Sigmoid colon (tissue), 4 donors: ENCODE measurements around the gene HOXD11.

ENCODE experiments used
- CTCF ChIP-seq, 4 experiments: fragments of 450-650 bp in 3 of 4; fragments of 200-600 bp in 1 of 4; IDR thresholded peaks; one replicate each; pipeline ENCODE4 v1.5.1; 2016 to 2019; ENCODE audit warnings: antibody characterized with exemption in 4 of 4, mild to moderate bottlenecking in 3 of 4, moderate library complexity in 2 of 4
- EP300 ChIP-seq, 4 donors: sonication (generic); formaldehyde crosslinking; IDR thresholded peaks; one replicate each; pipeline ENCODE4 v1.6.1; 2017; ENCODE audit warnings: antibody characterized with exemption in 4 of 4
- POLR2A ChIP-seq, 2 donors: fragments of 450-650 bp; IDR thresholded peaks; one replicate each; pipeline ENCODE4 v1.6.1; 2016; ENCODE audit warnings: antibody characterized with exemption in 2 of 2, mild to moderate bottlenecking in 2 of 2, moderate library complexity in 2 of 2
- POLR2AphosphoS5 ChIP-seq, 4 donors: sonication (generic); formaldehyde crosslinking; IDR thresholded peaks; one replicate each; pipeline ENCODE4 v1.6.1; 2017; ENCODE audit warnings: antibody characterized with exemption in 4 of 4

GRCh38 chr2:176109192-176109901 lies 2.3 kb downstream of the HOXD11 start:
- TF ChIP-seq CTCF (IDR thresholded peaks at IDR 0.05) (no peak), EP300 (IDR thresholded peaks at IDR 0.05) (no peak), POLR2AphosphoS5 (IDR thresholded peaks at IDR 0.05) (no peak), POLR2A (IDR thresholded peaks at IDR 0.05) (no peak)
